Embryonic facial prominence (tissue), 1 donor: ENCODE measurements around the gene C19orf25.
"Not testable (repeated sequence)": the region's sequence is repeated elsewhere in the genome, so short reads cannot be mapped to it uniquely, and the experiment has no call there.

Experiments used
- DNase-seq: peaks from one replicate; pipeline ENCODE4 v3.0.0-alpha.2; 2016; ENCODE audit errors: extremely low spot score

Gene C19orf25

GRCh38 chr19:1478934-1479707, at the start of gene C19orf25:
C19orf25 (minus strand) TSS chr19:1479215; CDS start chr19:1478903, 312 bp downstream.
- DNase-seq, result peak; percentile 90

- no peak for DNase-seq
These were observed 48.8 kb upstream of the C19orf25 start for GRCh38 chr19:1527650-1528309.

GRCh38 chr19:1526979-1527649, 48.1 kb upstream of the C19orf25 start:
- no peak for DNase-seq

- DNase-seq, result no peak
These were observed 47.2 kb upstream of the C19orf25 start for GRCh38 chr19:1526066-1526778.

- no peak for DNase-seq
These were observed 46.3 kb upstream of the C19orf25 start for GRCh38 chr19:1525343-1525742.

GRCh38 chr19:1524972-1525325, 45.9 kb upstream of the C19orf25 start:
- DNase-seq, result no peak

GRCh38 chr19:1524287-1524971, 45.4 kb upstream of the C19orf25 start:
- DNase-seq, result no peak

- DNase-seq, result no peak
These were observed 44.6 kb upstream of the C19orf25 start, which contains the start of gene PLK5 for GRCh38 chr19:1523412-1524286. PLK5 (plus strand) TSS chr19:1524077; CDS start chr19:1526997, 2,920 bp downstream.

GRCh38 chr19:1522838-1523237, 43.8 kb upstream of the C19orf25 start:
- no peak for DNase-seq

- no peak for DNase-seq
These were observed 43.0 kb upstream of the C19orf25 start for GRCh38 chr19:1522061-1522460.

GRCh38 chr19:1521636-1522035, 42.6 kb upstream of the C19orf25 start:
- DNase-seq, result no peak

GRCh38 chr19:1520203-1520780, 41.3 kb upstream of the C19orf25 start:
- no peak for DNase-seq

GRCh38 chr19:1519802-1520201, 40.8 kb upstream of the C19orf25 start:
- DNase-seq, result not testable (repeated sequence)

GRCh38 chr19:1518471-1518870, 39.5 kb upstream of the C19orf25 start:
- DNase-seq, result no peak

GRCh38 chr19:1516395-1516753, 37.4 kb upstream of the C19orf25 start:
- DNase-seq, result no peak

- no peak for DNase-seq
These were observed 36.1 kb upstream of the C19orf25 start for GRCh38 chr19:1514986-1515721.

- no peak for DNase-seq
These were observed 35.3 kb upstream of the C19orf25 start for GRCh38 chr19:1514295-1514661.

GRCh38 chr19:1513499-1514294, 34.7 kb upstream of the C19orf25 start:
- no peak for DNase-seq
